Activated CD4-positive, CD25-positive, alpha-beta regulatory T cell treated with anti-CD3 and anti-CD28 coated beads, Interleukin-2, amount 50 U/mL, for 24 hours (primary cell): ENCODE measurements around the gene JARID2.
"Not testable (repeated sequence)": the region's sequence is repeated elsewhere in the genome, so short reads cannot be mapped to it uniquely, and the experiment has no call there.

Experiments used
- ATAC-seq, 2 donors: fragments of 150-1000 bp; cut with Tn5 transposase; one replicate each; pipeline ENCODE4 v1.10.0; 2021; ENCODE audit warnings: mild to moderate bottlenecking in 1 of 2, moderate library complexity in 1 of 2

JARID2 gene

DNA sequence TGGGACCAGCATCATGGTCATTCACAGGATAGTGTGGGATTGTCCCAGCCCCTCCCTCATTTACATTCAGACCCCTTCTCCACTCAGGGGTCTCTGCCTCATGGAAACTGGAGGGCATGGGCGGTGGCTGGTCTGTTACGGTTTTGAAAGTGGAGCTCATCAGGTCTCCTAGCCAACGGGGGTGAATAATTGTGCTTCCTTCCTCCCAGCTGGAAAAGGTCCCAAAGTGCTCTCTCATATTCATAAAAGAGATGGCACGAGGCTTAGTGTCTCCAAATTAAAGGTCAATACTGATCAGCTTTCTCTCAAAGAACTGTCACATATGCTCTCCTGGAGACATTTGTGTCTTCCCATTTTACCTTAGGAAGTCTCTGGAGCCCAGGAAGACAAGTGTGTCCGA, 19.9 kb downstream of the JARID2 start:
- no peak for ATAC-seq

DNA sequence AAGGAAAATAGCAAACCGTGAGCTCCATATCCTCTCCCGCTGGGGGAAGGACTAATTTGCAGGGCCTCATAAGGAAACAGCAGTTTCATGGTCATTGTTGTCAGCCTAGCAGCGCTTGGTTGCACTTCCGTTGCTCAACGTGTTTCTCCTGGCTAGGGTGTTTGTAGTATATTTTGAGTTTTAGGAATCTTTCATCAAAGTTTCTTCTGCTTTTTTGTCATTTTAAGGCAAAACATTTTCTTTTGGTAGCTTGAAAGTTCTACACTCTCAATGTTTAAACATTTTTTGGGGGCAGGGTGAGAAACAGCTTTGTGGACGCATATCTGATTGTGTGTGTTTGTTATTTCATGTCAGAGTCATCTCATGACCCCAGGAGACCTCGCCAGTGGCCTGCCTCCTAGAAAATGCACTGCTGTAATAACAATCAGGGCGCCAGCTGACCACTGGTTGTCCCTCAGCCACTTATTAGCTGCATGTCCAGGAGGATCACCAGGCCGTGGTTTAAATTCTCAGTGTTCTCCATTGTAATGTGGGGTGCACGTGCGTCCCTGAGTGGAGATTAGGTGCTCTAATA, 20.6 kb downstream of the JARID2 start:
- ATAC-seq: no peak

DNA sequence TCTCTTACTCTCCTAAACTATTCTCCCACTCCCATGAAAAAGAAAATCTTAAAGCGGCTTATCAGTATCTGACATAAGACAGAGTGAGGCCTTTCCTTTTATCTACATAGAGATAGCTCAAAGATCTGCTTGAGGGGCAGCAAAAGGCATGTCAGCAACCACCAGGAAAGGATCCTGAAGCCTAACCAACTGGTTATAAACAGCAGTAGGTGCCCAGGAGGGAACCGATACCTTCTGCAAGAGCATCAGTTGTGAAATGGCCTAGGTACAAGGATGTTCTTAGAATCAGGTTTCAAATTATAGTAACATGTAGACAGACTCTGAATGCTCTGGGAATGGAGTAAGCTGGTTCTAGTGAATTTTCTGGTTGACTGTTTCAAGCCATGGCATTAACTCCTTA, 21.4 kb downstream of the JARID2 start:
- ATAC-seq: no peak

DNA sequence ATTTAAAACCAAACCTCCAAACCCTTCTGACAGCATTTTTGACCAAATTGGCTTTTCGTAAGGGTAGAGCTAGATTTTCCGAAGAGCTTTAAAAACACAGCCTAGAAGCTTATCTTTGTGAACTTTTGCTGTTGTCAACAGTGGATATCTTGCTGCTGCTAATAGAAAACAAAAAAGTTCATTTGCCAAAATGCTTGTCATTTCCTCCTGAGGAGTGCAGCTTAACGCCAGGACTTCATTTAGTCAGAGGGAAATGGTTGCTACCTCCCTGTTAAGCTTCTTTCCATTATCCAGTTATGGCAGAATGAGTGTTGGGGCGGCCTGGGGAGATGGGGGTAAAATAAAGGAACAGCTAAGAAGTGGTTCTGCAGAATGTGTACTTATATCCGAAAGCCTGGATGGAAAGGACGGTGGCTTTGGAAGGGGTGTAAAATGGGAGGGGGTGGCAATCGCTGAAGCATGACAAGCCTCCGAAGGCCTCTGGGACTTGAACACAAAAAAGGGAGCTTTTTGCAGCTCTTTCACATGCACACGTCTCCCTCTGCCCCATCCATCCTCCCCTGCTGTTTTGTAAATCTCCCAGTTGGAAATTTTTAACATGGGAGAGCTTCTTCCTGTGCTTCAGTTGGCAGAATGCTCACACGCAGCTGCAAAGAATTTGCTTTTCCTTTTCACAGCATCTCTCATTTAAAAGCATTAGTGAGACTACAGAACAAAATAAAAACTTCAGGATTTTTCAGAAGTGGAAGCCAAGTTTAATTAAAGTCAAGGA, 22.5 kb downstream of the JARID2 start:
- ATAC-seq: no peak

DNA sequence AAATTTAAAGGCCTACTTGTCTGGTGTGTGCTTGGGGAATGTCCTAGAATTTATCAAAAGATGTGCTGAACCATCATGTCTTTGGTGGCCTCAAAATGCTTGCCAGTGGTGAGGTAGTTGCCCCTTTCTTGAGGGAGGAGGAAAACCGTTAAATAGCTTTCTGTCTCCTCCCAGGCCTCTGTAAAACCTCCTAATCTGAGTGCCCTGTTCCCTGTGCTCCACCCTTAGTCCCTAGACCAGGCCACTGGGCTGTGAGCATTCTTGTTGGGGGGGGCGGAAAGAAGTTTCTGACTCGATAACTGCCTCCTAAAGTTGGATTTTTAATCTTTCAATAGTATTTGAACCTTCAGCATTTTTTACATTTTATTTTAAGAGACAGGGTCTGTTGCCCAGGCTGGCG, 23.1 kb downstream of the JARID2 start:
- no peak for ATAC-seq

- ATAC-seq: no peak
Measured at GRCh38 chr6:15269619-15270018, 23.8 kb downstream of the JARID2 start.

DNA sequence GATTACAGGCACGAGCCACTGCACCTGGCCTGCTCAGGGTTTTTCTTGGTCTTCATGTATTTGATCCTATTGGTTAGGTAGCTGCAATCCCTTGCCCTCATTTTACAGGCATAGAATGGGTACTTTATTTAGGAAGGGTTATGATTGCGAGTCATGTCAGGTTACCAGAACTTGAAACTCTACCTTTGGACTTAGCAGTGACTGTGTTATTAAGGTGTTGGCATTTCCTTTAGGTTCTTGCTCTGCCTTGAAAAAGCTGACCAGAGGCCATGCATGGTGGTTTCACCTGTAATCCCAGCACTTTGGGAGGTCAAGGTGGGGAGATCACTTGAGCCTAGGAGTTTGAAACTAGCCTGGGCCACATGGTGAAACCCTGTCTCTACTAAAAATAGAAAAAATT, 24.5 kb downstream of the JARID2 start:
- no peak for ATAC-seq

DNA sequence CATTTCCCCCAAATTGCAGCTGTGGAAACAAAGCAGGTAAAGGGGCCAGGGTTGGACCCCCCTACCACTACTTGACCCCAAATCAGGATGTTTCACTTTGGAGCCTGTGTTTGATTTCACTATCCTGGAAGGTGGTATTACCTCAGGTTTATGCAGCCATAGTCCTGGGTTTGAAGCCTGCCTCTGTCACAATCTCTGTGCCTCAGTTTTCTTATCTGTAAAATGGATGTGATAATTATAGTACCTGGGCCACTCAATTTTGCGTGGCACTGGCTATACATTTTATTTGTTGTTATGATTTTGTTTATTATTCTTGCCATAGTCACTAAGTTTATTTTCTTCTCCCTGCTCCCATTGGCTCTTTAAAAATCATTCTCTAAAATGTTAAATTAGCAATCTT, 26.7 kb downstream of the JARID2 start:
- no peak for ATAC-seq

GRCh38 chr6:15274692-15275387, 29.0 kb downstream of the JARID2 start:
- ATAC-seq: no peak

GRCh38 chr6:15276036-15276985, 30.4 kb downstream of the JARID2 start:
- ATAC-seq: no peak

DNA sequence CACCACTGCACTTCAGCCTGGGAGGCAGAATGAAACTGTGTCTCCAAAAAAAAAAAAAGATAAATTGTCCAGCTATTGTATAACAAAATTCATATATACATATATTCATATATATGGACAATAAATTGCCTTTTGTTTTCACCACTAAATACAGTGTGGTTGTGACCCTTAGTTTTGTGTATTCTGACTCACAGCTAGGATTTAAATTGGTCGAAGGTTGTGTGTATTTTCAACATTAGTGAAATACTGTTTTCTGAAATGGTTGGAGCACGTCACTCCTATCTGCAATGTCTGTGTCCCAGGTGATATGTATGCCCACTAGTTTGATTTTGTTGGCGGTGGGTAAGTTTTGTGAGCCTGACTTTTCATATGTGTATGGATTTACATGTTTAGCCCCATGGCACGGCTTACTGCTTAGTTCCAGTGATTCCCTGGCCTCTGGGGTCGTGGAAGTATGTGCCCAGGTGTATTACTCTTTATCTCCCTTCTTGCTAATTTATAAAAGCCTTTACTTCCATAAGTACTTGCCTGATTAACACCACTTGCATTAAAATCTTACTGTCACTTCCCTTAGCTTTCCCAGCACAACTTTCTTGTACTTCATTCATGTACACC, 33.3 kb downstream of the JARID2 start:
- no peak for ATAC-seq

- ATAC-seq: no peak
Measured at GRCh38 chr6:15280028-15280427, 34.2 kb downstream of the JARID2 start.

GRCh38 chr6:15280961-15281360, 35.1 kb downstream of the JARID2 start:
- no peak for ATAC-seq

GRCh38 chr6:15282334-15282733, 36.5 kb downstream of the JARID2 start:
- peak in 1 of 2 donors; percentile 20 for ATAC-seq

- no peak for ATAC-seq
Measured at GRCh38 chr6:15283986-15284361, 38.1 kb downstream of the JARID2 start.

DNA sequence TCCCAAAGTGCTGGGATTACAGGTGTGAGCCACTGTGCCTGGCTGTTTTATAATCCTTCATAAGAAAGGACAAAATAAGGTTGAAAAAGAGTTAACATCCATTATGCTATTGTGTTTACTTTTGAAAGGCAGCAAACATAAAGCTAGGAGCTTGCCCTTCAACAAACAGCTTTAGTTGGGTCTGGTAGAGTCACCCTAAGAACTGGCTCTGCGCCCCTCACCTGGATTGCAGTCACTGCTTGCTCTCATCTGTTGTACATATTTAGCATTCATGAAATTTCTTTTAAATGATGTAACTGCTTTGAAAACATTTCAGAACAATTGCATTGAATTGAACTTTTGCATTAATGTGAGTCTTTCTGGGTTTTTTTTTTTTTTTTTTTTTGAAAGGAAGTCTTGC, 38.9 kb downstream of the JARID2 start:
- no peak for ATAC-seq

DNA sequence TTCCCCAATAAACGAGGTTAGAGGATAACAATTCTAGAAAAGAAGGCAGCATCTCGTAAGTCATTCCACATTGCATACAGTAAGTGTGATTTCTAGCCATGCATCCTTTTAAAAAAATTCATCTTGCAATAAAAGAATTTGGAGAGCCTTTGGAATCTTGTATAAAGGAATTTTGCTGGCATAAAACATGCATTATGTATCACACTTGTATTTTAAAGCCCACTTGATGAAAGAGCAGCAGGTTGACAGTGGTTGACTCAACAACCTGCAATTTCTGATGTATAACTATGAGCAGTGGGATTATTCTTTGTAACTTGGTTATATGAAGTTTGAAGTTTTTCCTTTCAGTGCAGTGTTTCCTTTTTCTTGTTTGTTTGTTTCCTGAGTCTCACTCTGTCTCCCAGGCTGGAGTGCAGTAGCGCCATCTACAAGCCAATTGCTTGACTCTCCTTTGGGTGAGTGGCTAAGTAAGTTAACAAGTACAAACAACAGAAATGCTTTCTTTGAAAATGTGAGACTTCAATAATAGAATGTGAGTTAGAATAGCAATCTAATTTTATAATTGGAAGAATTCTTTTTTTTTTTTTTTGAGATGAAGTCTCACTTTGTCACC, 39.9 kb downstream of the JARID2 start:
- no peak for ATAC-seq

DNA sequence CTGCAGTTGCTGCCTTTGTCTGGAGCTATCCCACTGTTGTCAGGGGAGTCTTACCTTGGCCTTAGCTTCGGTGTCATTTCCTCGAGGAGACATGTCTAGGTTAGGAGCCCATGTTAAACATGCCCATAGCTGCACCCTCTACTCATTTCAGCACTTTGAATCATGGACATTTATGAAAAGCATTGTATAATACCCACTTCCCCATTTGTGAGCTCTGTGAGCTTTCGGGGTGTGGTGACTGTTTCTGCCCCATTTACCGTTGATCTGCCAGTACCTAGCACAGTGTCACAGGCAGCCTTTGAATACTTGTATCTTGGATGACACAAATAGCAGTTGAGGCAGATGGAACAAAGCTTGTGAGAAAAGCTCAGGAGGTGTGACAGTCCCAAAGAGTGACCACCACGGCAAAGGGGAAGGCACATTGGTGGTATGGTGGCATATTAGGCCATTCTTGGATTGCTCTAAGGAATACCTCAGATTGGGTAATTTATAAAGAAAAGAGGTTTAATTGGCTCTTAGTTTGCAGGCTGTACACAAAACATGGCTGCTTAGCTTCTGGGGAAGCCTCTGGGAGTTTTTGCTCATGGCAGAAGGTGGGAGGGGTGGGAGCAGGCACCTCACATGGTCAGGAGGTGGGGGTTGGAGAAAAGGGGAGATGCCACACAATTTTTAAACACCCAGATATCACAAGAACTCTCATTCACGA, 42.0 kb downstream of the JARID2 start:
- ATAC-seq: peak; percentile 41 to 53

DNA sequence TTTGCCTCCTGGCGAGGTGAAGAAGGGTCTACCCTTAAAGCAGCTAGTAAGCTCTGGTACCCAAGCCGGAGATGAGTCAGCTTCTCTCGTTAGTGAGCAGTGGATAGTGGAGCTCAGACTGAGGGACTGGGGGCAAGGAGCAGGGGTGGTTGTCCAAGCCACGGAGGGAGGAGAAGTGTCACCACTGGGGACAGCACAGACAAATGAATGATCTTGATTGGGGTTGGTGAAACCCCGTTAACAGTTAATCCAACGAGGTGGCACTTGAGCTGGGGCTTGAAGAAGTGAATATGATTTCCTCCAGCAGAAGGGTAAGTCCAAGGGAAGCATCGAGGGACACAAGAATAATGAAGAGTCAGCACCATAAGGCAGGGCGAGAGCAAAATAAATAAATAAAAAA, 43.0 kb downstream of the JARID2 start:
- no peak for ATAC-seq

DNA sequence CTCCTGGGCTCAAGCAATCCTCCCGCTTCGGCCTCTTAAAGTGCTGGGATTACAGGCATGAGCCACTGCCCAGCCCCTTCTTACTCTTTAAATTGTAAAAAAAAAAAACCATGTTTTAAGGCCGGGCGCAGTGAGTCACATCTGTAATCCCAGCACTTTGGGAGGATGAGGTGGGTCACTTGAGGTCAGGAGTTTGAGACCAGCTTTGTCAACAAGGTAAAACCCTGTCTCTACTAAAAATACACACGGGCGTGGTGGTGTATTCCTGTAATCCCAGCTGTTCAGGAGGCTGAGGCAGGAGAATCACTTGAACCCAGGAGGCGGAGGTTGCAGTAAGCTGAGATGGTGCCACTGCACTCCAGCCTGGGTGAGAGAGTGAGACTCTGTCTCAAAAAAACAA, 43.6 kb downstream of the JARID2 start:
- ATAC-seq: not testable (repeated sequence)

DNA sequence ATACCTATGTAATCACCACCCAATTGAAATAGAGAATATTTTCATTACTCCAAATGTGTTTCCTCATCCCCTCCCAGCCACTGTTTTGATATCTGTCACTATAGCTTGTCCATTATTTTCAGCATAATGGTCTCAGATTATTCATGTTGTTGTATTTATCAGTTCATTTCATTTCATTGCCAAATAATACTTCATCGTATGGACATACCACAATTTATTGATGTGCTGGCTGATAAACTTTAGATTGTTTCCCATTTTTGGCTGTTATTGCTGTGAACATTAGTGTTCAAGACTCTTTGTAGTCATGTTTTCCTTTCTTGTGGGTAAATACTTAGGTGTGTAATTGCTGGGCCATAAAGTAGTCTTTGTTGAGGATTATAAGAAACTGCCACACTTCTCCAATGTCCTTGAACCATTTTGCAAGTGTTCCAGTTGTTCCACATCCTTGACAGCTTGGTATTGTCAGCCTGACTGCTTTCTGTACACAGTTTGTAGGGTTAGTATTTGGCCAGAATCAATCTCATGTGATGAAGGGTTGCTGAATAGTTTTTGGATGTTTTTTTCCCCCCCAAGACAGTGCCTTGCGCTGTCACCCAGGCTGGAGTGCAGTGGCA, 44.3 kb downstream of the JARID2 start:
- ATAC-seq: peak in 1 of 2 donors; percentile 45
